Measurements from ENCODE around the gene TNNI3K. TPM values are rescaled to one million over a fixed set of nuclear protein-coding genes. Genes with fewer than 3 reads are reported as not detected.

Gene TNNI3K
- total and polyA plus RNA-seq, 9 donors = 0.73 to 2.6 (median 1.5) TPM; not detected in 1

DNA sequence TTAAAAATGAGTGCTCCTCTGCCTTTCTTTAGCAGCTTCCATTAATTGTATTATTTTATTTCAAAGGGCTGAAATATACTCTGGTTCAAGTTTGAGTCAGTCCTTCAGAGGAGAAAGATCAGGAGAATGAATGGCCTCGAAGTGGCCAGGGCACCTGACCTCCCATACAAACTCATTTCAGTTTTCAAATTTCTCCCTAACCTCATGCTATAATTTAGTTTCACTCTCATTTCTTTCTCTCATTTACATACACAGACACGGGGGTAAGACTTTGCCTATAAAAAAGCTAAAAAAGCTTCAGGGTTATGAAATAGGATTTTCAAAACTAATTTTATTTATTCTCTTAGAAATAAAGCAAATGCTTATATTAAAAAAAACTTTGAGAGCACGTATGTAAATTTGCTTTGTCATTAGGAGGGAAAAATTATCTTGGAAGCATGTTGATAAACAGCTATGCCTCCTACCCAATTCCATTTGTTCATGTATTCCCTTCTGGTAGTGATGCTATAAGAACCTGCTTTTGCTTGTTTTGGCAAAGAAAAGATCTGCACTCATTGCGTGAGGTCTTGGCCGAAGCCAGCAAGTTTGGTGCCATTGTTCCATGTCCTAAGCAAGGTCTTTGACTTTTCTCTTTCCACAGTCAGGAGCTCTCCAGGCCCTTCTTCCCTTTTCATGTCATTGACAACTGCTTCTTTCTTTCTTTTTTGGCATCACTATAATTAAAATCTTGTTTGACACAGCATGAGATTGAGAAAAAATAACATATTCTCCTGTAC is 357.6 kb downstream of the TNNI3K start:
- Histone ChIP-seq H3K36me3 (no peaks in the 10 kb centered on the region), H3K4me1 (ENCODE audit: insufficient read depth) (no peaks in the 10 kb centered on the region), H3K27ac (no peak overlapping the region), H3K4me3 (no peak overlapping the region), H3K9me3 (no peaks in the 10 kb centered on the region), H3K27me3 (no peaks in the 10 kb centered on the region)
- no peak for DNase-seq
- intact Hi-C loops (cut with DNase I) = no loop called here
- WGBS, 3 donors = 46 to 51% (median 48%) methylated on average over 5 of the region's 5 CpGs
- TF ChIP-seq POLR2A (IDR thresholded peaks at IDR 0.05) = no peak
- TF ChIP-seq EP300 (IDR thresholded peaks at IDR 0.05) = no peak
- TF ChIP-seq, protein P1, sequence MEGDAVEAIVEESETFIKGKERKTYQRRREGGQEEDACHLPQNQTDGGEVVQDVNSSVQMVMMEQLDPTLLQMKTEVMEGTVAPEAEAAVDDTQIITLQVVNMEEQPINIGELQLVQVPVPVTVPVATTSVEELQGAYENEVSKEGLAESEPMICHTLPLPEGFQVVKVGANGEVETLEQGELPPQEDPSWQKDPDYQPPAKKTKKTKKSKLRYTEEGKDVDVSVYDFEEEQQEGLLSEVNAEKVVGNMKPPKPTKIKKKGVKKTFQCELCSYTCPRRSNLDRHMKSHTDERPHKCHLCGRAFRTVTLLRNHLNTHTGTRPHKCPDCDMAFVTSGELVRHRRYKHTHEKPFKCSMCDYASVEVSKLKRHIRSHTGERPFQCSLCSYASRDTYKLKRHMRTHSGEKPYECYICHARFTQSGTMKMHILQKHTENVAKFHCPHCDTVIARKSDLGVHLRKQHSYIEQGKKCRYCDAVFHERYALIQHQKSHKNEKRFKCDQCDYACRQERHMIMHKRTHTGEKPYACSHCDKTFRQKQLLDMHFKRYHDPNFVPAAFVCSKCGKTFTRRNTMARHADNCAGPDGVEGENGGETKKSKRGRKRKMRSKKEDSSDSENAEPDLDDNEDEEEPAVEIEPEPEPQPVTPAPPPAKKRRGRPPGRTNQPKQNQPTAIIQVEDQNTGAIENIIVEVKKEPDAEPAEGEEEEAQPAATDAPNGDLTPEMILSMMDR (IDR thresholded peaks at IDR 0.05) = no peak

Other genes with a start within 250 kb of the TNNI3K start
- gene LRRIQ3, start 37.2 kb upstream of the TNNI3K start, total RNA-seq = under 1 TPM in 6 of 7 donors, not detected in 1; 0.23 to 0.92 (median 0.75) TPM
- gene LRRIQ3, start 37.2 kb upstream of the TNNI3K start, polyA plus RNA-seq = under 1 TPM; 0.20 to 0.52 TPM
- gene FPGT, start 37.1 kb upstream of the TNNI3K start, total RNA-seq = 10 to 100 TPM; 10.1 to 23.1 (median 13.0) TPM
- gene FPGT, start 37.1 kb upstream of the TNNI3K start, polyA plus RNA-seq = 1 to 10 TPM; 6.0 to 8.5 TPM